Activated CD8-positive, alpha-beta memory T cell treated with anti-CD3 and anti-CD28 coated beads, Interleukin-2, amount 50 U/mL, for 24 hours (primary cell): Measurements from ENCODE around the gene MALSU1.
"Not testable (repeated sequence)": the region's sequence is repeated elsewhere in the genome, so short reads cannot be mapped to it uniquely, and the experiment has no call there.

ENCODE experiments used
- DNase-seq: peaks from one replicate; pipeline ENCODE4 v3.0.0-alpha.2; 2020; ENCODE audit errors: extremely low read depth

Gene MALSU1

DNA sequence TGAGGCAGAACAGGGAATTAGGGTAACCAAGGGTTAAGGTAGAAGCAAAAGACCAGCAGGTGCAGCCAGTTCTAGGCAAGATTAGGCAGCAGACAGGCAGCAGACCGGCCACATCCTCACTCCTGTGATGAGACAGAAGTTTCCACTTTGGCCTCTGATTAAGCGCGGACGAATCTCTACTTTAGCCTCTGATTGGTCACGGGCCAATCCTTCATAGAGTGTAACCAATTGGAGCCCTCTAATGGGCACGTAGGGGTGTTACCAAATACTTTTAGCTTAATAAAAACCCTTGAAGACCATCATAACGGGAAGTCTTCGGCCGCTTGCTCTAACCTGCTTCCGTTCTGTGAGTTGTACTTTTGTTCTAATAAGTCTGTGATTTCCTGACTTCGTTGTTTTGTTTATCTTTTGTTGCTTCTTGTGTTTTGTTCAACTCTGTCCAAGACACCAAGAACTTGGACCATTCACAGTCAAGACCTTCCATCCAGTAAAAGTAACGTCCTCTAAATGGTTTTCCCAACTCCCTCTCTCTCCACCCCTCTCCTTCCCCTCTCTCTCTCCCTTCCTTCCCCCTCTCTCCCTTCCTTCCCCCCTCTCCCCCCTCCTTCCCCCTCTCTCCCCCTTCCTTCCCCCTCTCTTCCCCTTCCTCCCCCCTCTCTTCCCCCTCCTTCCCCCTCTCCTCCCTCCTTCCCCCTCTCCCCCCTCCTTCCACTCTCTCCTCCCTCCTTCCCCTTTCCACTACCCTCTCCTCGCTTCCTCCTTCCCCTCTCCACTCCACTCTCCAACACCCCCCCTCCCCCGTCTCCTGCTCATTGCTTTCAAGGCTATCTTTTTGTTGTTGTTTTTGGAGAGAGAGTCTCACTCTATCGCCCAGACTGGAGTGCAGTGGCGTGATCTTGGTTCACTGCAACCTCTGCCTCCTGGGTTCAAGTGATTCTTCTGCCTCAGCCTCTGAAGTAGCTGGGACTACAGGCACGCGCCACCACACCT, 13.2 kb upstream of the MALSU1 start:
- no peak for DNase-seq

DNA sequence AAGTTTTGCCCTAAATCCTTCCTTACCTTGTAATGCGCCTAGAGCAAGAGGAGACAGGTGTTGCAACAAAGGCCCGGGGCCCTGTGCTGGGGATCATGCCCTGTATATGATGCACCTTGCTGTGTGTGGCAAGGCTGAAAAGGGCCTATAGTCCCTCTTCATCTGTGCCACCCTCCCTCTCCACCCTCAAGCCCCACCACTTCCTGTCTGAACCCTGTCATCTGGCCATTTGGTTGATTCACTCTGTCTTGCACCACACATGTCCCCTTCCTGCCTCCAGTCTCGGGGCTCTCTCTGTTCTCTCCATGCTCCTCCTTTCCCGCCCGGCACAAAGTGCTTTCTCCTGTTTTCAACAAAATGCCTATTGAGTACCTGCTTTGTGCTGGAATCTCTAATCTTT, 11.5 kb upstream of the MALSU1 start:
- DNase-seq = no peak

DNA sequence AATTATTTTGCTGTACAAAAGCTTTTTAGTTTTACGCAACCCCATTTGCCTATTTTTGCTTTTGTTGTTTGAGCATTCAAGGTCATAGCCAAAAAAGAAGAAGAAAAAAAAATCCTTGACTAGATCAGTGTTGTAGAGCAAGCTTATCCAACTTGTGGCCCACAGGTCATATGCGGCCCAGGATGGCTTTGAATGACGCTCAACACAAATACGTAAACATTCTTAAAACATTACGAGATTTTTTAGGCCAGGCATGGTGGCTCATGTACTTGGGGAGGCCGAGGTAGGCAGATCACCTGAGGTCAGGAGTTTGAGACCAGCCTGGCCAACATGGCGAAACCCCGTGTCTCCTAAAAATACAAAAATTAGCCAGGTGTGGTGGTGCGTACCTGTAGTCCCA, 8.1 kb upstream of the MALSU1 start:
- DNase-seq = no peak

DNA sequence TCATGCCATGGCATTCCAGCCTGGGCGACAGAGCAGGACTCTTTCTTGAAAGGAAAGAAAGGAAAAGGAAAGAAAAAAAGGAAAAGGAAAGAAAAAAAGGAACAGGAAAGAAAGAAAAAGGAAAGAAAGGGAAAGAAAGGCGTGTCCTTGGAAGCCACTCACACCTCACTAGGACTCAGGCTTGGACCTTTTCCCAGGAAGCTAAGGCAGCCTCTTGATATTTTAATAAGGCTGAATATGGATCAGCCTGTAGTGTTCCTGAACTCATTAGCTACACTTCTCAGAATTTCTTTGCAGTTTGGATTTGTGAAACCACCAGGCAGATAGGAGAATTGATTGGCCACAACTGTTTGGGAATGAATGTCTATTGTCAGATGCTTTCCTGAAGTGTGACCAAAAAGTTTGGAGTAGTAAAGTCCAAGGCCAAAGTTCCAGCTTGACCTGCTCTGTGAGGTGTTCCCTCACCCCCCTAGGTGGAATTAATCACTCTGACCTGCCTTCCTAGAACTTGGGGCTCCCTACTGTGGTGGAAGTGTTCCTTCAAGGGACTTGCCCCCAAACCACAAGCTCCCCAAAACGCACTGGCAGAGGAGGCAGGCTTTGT, 7.1 kb upstream of the MALSU1 start:
- DNase-seq = no peak

DNA sequence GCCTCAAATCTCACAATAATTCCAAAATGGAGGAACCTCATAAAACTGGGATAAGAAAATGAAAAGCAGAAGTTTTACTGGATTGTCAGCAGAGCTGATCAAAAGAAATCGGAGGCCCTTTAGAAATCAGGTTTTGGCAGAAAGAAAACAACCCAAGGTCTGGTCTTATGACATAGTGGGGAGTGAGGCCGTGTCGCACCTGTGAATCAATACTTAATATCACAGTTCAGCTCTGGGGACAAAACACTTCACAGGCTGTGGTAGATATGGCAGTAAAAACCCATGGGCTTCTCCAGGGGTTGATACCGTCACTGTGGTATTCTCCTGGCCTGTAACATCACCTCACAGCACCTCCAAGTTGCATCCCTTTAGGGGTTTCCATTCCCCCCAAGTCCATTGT, 6.5 kb upstream of the MALSU1 start:
- no peak for DNase-seq

DNA sequence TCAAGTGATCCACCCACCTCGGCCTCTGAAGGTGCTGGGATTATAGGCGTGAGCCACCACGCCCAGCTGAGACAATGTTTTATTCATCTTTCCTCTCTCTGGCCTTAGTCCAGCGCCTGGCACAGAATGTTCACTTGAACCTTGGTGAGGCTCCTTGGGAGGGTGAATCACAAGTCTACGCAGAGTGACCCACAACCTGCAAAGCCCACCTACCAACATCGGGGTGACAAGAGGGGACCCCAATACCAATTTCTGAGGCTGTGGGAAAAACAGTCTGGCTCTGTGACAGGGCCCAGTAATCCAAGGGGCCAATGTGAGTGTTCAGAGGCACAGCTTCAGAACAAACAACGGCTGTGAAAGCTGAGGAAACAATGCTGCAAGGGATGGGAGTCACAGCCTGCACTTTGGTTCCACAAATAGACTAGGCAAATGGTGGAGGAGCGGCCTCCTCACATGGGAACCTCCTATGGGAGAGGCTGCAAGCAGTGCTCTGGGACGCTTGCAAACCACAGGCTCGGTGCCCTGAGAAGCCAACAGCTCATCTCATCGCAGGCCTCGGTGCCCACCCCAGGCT, 5.6 kb upstream of the MALSU1 start:
- no peak for DNase-seq

DNA sequence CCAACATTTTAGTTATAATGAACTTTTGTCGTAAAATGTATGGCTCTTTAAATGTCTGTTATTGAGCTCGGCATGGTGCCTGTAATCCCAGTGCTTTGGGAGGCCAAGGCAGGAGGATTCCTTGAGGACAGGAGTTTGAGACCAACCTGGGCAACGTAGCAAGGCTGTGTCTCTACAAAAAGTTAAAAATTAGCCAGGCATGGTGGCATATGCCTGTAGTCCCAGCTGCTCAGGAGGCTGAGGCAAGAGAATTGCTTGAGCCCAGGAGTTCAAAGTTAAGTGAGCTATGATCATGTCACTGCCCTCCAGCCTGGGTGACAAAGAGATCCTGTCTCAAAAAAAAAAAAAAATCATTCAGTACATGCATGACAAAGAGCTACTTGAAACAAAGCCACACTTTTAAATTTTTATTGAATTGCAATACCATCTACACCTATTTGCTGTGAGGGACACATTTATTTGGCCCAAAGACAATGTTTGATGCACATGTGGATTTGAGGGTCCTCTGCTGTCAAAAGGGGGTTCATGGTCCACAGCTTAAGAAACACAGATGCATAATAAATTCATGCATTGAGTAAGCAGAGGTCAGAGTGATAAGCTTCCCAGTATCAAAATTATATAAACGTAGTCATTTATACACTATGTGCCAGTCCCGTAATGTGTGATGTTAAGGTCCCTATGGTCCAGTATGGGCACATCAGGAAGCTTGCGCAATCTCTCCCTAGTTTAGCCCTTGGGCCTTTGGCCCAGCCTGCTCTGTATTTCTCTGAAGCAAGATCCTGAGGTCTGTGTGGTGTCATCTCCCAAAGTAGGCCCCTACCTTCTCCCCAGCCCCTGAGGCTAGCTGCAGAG, 4.4 kb upstream of the MALSU1 start:
- DNase-seq = no peak

DNA sequence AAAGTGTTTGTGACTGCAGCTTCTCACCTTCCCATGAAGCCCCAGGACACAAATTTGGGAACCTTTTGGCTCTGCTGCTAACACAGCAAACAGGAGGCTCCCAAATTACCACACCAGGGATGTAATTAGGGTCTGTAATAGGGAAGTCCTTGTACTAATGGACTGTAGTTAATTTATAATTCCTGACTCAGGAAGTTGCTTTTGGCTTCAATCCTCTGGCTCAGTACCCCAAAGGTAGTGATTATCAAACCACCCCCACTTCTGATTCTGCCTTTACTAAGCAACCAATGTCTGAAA, 3.8 kb upstream of the MALSU1 start:
- DNase-seq = no peak

DNA sequence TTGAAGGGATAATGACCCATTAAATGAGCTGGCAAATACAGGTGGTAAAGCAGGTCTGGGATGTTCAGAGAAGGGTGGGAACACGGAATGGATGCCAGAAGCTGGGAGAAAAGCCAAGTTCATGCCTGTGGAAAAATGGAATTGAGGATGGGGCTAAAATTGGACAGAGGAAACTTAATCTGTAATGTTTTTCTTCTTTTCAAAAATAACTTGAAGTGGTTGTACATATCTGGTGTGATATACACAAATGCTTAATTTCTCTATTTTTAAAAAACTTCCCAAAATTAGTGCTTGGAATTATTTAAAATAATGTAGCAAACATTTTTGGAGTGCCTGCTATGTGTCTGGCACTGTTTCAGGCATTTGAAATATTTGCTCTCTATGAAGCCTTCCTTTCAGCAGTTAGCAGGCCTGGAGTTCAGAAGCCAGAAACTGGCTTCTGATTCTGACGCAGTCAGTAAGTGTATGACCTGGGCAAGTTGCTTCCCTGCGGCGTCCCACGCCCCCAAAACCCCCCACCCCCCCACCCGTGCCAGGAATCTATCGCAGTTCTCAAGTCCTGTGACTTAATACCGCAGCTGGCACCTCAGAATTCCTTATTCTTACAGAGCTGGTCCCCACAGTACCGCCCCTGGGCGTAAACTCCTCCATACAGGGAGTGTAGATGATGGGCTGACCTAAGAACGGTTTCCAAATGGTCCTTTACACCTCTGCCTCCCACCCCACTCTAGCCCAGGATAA, 828 bp upstream of the MALSU1 start:
- no peak for DNase-seq

DNA sequence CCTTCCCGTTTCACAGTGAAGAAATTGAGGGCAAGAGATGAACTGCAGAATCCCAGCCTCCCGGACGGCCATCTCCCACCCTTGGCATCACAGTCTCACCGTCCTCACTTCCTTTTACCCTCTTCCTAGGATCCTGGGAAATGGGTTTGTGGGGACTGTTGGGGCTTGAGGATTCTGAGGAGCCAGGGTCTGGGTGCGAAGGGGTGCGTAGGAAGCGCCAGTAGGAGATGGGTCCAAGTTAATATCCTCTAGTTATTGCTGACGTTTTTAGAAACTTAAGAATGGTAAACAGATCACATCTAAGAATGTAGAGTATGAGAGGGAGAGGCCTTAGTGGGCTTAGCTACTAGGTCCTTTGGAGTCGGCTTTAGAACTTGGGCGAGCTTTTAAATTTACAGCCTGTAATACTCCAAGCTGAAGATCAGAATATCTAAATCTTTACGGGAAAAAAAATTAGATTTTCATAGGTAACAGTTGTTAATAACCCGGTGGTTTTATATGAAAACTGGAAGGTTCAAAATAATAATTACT, 696 bp downstream of the MALSU1 start:
- no peak for DNase-seq

DNA sequence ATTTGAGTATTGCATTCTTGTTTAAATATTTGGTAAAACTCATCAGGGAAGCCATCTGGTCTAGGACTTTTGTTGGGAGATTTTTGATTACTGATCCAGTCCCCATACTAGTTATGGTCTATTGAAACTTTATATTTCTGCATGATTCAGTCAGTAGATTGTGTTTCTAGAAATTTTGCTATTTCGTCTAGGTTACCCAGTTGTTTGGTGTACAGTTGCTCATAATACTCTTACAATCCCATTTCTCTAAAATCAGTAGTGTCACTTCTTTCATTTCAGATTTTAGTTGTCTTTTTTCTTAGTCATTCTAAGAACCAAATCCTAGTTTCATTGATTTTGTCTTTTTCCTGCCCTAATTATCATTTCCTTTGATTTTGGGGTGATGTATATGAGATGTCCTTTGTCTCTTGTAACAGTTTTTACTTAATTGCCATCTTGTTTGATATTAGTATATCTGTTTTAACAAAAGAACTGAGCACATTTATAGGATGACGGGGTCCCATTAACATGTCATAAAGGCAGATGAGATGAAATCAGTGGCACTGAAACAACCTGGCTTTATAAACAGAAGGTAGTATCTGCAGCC, 7.9 kb downstream of the MALSU1 start:
- no peak for DNase-seq

DNA sequence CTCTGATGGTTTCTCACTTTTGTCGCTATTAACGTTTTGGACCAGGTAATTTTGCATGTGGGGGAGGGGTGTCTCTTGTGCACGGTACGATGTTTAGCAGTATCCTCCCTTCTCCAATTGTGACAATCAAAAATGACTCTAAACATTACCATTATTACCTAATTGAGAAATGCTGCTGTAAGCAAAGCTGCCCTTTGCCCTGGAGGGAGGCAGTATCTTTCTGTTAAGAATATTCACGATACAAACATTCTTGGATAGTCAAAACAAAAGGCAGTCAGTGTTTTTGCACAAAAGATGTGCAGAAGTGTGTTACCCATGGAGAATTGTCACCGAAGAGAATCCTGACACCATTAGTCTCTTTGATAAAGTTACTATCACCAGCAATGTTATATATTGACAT, 9.6 kb downstream of the MALSU1 start:
- DNase-seq = no peak

DNA sequence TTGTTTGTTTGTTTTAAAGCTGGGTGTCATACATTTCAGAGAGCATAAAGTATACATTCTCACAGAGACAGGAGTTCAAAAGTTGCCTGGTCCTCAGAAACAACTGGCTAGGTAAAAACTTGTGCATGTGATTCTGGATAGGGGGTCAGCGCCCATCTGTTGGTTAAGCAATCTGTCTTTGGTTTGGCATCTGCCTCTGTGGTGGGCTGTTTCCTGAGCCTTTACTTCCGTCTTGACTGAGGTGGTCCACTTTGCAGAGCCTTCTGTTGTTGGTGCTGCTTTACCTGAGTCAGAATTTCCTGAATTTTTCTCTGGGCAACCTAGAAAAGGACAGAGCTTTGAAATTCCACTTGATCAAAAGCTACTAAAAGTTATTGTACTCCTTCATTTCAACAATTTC, 13.0 kb downstream of the MALSU1 start:
- DNase-seq = not testable (repeated sequence)

DNA sequence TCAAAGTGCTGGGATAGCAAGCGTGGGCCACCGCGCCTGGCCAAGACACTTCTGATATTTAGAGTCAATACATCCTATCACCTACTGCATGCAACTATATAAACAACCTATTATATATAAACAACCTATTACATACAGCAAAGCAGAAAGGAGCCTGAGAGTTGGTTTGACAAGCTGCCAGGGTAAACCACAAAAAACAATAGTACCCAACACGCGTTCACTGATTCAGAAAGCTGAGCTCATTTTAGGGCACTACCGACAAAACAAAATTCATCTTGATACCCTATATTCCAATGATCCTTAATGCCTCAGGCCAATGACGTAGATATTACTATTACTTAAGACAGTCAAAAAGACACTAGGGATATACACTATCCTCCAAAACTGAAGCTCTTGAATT, 16.2 kb downstream of the MALSU1 start:
- no peak for DNase-seq

DNA sequence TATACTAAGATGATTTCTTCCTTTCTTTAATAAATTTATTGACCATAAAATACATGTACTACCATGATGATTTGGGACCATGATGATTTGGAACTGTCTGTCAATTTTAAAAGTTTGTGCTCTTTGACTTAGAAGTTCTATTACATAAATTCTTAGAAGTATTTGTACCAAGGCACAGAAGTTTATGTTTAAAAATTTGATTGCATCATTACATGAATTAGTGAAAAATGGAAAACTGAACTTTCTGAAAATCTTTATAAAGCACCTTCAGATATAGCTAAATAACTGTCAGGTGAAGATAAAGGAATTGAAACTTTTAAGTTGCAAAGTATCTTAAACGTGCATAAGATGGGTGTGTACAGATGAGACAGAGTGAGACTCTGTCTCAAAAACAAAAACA, 32.0 kb downstream of the MALSU1 start:
- DNase-seq = no peak

DNA sequence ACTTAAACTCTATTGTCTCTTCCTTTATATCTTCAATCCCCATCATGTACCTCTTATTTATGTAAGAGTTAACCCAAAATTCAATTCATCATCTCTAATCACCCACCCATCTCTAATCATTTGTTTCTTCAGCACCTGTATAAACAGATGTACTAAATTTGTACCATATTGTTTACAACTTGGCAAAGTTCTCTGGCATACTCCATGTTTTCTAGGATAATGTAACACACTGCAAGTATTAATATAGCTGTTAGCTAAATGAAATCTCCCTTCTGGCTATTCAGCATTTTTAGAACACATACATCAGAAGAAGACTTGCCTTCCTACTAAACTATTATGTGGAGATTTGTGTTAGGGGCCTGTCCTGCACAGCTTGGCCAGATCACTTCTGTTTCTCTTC, 33.1 kb downstream of the MALSU1 start:
- no peak for DNase-seq

DNA sequence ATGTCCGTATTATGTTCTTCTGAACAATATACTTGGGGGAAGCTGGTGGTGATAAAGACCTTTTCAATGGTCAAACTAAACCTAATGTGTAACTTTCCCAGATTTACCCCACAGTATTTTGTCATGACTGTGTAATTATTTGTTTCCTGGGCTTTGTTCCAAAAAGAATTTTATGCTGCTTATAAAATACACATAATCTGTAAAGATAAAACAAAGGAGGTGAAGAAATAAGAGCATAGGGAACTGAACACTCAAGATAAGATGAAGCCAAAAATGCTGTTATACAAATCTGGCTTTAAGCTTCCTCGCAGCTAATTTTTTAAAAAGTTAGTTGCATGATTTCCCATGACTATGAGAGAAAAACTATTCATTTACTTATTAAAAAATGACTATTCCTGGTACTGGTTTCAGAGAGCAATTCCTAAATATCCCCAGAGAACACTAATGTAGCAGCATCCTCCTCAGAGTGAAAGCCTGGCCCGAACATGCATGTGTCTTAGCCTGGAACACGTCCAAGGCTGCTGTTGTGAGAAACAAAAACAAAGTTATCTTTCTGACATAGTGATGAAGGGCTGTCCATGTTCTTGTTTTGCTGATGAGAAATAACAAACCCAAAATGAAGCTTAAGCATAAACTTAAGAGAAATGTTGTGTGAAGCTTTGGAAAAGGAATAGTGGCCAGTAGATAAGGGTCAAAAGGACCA, 33.9 kb downstream of the MALSU1 start:
- DNase-seq = no peak

DNA sequence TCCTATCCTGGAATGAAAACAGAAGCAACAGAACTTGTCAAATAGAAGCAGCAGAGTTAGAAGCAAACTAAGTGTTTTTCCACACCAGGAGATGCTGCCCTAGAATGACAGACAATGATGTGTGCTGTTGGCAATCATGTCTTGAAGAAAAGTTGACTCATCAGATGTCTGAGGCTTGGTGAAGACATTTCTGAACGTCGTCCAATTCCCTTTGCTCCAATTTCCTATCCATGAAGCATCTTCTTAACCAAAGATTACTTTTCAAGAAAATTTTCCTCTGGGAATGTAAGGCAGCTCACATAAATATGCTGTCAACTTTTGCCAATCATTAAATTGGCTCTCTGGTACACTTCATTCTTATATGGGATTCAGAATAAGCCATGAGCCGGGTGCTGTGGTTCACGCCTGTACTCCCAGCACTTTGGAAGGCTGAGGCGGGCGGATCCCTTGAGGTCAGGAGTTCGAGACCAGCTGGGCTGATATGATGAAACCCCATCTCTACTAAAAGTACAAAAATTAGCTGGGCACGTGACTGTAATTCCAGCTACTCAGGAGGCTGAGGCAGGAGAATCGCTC, 34.6 kb downstream of the MALSU1 start:
- DNase-seq = no peak

DNA sequence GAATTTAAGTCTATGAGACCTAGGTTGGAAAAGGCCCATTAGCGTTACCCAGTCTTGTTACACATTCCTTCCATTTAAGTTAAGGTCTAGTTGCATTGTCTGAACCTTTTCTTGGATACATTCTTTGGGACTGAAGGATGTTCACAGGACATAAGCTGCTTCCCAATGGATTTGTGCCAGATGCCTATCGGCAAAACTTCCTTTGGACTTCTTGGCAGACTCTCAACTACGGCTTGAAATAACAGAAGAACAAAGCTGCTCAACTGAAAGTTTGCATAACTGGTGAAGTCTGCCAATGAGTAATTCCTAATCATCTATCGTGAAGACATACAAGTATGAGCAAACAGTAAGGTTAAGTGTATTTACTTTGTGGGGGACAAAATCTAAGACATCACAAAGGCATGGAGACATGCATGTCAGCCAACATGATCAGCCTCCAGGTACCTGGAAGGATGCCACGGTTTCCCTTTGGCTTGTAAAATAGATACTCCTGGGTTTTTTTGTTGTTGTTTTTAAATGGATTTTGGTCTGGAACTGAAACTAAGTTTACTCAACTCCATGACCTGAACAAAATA, 35.4 kb downstream of the MALSU1 start:
- no peak for DNase-seq

DNA sequence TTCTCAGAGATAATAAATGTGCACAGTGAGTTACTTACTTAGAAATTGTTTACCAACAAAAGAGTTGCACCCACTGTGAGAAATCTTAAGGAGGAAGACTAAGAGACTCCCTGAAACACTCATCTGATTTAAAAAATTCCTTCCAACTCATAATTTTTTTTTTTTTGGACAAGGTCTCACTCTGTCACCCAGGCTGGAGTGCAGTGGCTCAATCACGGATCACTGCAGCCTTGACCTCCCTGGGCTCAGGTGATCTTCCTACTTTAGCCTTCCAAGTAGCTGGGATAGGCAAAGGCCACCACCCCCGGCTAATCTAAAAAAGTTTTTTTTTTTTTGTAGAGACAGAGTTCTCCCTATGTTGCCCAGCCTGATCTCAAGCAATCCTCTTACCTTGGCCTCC, 36.0 kb downstream of the MALSU1 start:
- DNase-seq = no peak
